ENCODE results near the gene MAGI1.
"Not testable (repeated sequence)": the region's sequence is repeated elsewhere in the genome, so short reads cannot be mapped to it uniquely, and the experiment has no call there.

The MAGI1 gene

DNA sequence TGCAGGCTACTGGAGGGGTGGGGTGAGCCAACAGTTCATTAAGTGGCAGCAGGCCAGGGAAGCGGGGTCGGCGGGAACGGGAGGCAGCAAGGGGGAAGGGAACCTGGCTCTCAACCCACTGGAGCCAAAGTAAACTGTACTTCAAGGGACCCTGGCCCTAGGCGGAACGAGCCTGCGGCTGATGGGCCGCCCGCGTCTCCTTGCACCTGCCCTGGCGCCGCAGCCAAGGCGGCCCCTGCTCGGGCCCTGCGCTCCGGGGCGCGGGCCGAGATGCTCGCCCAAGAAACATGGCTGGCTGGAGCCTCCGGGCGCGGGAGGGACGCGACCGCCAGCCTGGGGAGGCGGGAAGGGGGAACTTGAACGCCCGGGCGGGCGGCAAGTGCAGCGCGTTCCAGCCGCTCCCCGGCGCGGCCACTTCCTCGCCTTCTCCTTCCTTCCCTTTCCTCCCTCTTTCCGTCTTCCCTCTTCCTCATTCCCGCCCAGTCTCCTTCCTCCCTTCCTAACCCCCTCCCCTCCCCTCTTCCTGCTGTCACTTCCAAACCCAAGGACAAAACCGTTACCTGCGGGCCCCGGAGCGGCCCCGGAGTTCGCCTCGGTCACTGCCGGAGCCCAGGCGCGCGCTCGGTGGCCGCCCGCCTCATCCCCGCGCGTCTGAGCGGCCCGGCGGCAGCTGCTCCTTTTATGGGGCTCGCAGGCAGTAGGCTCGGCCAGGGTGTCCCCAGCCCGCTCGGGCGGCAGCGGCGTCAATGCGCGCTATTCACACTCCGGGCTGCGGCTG, 489.7 kb downstream of the MAGI1 start:
- DNase-seq = no peak

DNA sequence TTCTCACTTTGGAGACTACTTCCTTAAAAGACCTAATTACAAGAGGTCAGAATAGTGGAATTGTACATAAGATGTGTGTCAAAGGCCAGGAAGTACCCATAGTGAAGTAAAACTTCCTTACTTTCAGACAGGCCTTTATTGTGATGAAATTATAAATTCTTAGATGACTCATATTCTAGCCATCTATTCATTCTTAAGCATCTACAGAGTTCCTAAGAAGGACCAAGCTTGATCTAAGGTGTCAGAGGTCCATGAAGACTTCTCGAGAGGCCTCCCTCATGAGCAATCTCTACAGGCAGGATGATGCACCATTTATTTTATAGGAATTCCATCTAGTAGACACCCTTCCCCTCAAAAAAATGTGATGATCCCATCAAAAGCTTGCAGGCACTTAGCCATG, 493.3 kb downstream of the MAGI1 start:
- DNase-seq = no peak

DNA sequence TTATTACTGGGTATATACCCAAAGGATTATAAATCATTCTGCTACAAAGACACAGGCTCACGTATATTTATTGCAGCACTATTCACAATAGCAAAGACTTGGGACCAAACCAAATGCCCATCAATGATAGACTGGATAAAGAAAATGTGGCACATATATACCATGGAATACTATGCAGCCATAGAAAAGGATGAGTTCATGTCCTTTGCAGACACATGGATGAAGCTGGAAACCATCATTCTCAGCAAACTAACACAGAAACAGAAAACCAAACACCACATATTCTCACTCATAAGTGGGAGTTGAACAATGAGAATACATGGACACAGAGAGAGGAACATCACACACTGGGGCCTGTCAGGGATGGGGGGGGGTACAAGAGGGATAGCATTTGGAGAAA, 495.3 kb downstream of the MAGI1 start:
- not testable (repeated sequence) for DNase-seq

DNA sequence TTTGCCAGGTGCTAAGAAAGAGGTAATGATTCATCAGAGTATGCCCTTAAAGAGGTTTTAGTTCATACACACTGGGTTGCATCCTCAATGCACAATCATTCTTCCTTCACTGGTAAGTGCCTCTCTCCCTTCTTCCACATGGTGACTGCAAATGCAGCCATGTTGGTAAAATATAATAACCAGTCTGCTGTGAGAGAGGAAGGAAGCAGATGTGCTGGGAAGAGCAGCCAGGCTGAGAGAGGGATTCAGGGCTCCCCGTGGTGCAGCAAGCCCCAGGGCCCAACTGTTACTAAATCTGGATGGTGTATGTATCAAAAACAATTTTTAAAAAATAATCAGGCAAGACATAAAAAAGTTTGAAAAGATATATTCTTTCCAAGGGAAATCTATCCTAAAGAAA, 498.1 kb downstream of the MAGI1 start:
- DNase-seq = no peak

DNA sequence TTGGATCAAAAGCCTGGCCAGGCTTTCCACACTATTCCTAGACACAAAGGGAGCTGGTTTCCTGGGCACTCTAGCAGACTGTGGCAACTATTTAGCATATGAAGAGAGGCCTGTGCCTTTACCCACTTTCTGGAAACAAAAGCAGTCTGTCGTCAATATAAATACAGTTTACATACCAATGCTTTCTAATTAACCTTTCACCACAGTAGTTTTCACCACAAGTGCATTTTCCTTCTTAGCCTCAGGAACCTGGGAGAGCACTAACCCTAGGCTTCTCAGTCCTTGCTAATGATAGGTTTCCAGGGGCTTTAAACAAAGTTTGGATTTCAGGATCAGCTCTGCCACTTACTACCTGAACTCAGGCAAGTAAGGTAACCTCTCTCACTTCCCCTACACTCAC, 499.1 kb downstream of the MAGI1 start:
- DNase-seq = no peak

DNA sequence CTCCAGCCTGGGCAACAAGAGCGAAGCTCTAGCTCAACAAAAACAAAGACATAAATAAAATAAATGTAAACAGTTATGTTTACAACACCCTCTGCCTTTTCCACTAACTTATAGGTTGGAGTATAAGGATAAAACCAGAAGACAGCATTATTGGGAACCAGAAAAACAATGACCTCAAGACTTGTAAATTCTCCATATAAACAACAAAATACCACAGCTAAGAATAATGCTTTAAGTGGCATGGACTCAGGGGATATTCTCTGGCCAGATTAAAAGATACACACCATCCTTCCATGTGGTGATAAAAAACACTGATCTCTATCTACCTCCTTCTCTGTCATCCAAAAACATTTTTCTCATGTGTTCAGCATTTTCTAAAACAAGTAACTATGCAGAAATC, 500.6 kb downstream of the MAGI1 start:
- no peak for DNase-seq

DNA sequence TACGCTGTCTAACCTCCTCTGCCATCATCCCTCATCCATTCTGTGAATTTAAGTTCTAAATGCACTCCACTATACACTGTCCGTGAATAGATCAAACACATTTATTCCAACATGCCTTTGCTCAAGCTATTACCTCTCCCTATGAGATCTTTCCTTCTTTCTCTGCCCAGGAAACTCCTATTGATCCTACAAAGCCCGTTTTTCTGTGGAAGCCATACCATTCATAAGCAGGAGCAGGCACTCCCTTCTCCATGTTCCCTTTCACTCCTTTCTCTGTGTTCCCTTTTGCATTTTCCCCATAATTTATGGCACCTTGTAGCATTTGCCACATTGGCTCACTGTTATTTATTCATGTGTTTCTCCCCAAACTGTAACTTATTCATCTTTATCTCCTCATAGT, 501.6 kb downstream of the MAGI1 start:
- no peak for DNase-seq

DNA sequence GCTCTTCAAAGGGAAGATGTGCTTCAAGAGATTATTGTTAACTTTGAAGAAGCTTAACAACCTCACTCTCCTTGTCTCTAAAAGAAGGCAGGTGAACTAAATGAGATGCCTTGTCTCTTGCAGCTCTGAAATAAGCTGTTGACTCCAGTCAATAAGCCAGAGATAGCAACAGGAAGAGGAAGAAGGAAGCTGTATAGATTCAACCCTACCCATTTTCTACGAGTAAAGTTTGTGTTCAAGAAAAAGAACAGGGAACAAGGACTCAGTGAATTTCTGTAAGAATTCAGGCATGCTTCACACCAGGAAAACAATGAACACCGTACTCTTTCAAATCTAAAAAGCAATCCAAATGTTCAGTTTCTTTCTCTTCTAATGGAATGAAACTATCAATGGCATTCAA, 503.5 kb downstream of the MAGI1 start:
- DNase-seq = no peak

DNA sequence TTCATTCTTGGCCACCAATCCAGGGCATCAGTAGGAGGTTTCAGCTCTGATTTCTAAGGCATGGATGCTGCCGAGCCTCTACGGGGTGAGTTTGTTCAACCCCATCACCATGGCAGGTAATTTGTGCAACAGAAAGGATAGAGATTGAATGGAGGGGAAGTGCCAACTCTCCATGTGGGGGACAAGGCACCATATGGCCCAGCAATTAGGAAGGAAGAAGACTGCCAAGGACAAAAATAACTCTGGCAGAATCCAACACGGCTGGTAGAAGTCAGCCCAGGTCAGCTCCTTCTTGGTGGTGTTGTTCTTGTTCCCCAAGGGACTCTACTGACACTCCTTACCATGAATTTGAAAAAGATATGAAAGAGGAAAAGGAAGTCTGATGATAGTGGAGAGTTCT, 503.9 kb downstream of the MAGI1 start:
- no peak for DNase-seq

DNA sequence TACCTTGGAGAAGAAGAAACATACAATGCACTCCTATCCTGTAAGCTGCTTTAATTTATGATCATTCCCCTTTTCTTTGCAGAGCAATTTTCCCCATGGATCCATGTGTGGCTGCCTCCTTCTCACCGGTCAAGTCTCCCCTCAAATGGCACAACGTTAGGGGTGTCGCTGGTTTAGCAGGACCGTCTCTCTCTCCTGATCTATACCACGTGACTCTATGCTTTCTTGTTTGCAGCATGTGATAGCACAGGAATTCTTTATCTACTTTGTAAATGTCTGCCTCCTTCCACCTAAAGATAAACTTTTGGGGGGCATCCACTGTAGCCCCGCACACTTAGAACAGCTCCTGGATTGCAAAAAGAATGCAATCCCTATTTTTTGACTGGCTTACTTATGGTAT, 506.0 kb downstream of the MAGI1 start:
- no peak for DNase-seq

DNA sequence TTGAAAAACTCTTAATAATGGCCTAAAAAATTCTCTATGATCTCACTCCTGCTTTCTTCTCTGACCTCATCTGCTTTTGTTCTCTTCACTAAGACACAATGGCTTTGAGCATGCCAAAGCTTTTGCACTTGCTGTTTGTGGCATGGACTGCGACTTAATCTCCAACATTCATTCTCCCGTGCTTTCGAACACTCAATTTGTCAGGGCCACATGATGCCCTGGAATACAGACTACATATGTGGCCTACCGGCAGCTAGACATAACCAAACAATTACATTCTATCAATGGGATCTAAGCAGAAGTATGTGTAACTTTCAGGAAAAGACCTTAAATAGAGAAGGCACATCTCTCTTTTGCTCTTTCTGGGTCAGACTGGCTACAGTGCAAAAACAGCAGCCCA, 506.5 kb downstream of the MAGI1 start:
- no peak for DNase-seq

DNA sequence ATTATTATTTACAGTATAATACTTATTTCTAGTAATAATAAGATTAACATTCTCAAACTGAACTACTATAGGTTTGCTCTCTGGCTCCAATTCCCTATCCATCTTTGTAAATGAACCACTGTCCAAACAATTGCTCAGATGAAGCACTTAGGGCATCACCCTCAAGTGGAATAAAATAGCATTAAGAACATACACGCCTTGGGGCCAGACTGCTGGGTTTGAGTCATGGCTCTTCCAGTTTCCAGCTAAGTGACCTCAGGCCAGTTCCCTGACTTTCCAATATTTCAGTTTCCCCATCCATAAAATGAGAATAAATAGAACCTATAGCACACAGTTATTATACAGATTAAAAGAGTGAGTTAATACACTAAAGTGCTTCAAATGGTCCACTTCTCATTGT, 507.2 kb downstream of the MAGI1 start:
- DNase-seq = no peak

DNA sequence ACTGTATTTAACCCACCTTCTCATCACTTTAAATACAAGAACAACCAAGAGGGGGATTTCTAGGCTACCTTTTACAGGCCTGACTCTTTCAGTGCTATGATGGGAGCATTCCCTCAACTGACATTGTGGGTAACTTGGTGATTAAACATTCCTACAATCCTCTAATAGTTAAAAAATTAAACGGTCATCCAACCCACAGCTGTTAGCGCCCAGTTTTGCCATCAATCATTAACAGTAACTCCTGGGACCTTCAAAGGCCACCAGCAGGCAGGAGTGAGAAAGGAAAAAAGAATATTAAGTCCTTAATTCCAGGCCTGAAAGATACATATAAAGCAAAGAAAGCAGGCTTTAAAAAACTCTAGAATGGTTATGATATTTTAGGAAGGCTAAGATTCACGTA, 512.1 kb downstream of the MAGI1 start:
- DNase-seq = no peak

DNA sequence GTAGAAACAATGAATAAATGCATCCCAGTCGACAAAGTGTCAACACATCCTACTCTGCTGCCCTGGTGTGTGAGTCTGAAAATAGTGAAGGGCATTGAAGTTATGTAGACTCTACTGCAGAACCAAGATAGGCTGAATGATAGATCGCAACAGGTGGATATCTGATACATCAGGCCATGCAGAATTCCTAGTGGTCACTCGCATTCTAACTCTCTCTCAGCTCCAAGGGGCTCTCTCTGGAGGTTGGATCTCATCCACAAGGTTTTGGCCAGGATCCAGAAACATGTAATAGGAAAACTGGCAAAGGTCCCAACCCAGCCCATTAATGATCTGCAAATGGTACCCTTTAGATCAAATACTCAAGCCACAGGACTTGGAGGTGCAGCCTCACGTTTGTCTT, 514.1 kb downstream of the MAGI1 start:
- no peak for DNase-seq

DNA sequence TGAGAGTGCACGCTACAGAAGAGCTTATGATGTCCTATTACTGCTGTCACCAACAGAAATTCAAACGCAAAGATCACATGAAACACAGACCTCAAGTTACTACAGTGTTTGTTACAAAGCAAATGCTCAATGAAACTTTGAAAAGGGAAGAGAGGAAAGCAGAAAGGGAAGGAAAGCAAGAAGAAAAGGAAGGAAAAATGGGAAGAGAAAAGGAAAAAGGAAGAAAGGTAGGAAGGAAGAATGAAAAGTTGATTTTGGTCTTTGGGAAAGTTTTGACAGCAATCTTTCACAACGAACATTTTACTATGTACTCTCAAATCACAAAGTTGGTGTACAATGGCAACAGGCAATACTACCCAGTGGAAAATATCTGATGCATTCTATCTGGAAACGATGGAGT, 514.8 kb downstream of the MAGI1 start:
- DNase-seq = no peak

DNA sequence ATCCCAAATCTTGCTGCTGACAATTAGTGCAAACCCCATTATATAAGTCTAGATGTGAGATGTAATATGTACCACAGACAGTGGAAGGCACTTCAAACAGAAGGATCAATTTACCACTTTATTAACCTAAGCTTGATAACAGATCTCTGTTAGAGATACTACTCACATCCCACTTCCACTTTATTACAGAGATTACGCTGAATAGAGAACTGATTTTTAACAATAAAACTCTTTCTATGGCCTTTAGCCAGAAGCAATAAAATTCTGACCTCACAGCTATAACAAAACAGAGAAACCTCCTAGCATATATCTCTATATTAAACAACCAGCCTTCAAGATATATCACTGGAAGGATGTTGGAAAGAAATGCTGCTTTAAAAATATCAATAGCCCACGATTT, 517.7 kb downstream of the MAGI1 start:
- DNase-seq = no peak

DNA sequence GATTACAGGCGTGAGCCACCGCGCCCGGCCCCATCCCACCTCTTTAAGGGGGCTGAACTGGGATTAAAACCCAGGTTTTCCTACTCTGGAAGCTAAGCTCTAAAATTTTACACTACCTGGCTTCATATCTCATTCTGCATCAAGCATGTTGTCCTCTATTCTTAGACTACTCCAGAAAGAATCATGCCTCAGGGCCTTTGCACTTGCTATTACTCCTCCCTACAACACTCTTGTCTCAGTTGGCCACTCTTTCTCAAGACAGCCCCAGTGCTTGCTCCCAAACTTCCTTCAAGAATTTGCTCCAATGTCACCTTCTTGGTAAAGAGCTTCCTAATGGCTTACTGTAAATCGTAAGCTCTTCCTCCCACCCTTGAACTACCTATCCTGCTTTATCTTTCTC, 521.7 kb downstream of the MAGI1 start:
- DNase-seq = no peak

DNA sequence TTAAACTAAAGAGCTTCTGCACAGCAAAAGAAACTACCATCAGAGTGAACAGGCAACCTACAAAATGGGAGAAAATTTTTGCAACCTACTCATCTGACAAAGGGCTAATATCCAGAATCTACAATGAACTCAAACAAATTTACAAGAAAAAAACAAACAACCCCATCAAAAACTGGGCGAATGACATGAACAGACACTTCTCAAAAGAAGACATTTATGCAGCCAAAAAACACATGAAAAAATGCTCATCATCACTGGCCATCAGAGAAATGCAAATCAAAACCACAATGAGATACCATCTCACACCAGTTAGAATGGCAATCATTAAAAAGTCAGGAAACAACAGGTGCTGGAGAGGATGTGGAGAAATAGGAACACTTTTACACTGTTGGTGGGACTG, 524.4 kb downstream of the MAGI1 start:
- not testable (repeated sequence) for DNase-seq

DNA sequence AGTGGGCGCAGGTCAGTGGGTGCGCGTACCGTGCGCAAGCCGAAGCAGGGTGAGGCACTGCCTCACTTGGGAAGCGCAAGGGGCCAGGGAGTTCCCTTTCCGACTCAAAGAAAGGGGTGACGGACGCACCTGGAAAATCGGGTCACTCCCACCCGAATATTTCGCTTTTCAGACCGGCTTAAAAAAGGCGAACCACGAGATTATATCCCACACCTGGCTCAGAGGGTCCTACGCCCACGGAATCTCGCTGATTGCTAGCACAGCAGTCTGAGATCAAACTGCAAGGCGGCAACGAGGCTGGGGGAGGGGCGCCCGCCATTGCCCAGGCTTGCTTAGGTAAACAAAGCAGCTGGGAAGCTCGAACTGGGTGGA, 529.3 kb downstream of the MAGI1 start:
- not testable (repeated sequence) for DNase-seq

DNA sequence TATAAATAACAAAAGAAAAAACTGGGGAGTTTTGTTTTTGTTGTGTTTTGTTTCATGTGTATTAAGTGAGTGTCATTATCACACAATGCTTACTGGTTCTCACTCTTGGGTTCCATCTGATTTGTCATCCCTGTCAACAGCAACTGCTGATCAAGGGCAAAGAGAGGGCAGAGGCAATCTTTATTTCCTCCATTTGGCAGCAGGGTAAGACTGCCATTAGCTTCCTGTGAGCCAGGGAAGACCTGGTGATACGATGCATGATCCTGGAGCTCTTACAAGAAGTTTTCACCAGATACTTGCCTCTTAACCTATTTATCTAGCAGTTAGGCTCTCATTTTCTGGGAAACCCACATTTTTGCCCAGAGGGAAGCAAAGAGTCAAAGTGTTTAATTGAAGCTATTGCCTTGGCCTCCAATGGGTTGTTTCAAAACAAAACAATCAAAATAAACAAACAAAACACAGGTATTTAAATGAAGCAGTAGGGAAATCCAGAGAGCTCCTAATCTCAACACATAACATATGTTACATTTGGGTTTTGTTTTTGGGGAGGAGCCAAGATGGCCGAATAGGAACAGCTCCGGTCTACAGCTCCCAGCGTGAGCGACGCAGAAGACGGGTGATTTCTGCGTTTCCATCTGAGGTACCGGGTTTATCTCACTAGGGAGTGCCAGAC, 529.8 kb downstream of the MAGI1 start:
- no peak for DNase-seq

DNA sequence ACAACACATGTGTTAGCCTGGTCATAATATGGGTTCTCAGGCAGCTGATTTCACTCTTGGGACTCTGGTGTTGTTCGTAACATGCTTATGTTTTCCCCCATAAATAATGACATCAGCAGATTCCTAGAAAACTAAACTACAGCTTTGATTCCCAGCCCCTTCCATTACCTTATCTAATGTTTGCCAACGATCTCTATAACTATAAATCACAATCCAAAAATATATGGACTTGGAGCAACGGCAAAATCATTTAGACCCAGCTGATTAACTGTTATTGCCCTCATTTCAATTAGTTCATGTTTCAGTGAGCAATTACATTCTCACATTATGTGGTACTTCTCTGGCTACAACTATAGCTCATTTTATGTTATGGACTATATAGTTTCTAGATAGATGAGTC, 531.3 kb downstream of the MAGI1 start:
- DNase-seq = no peak

DNA sequence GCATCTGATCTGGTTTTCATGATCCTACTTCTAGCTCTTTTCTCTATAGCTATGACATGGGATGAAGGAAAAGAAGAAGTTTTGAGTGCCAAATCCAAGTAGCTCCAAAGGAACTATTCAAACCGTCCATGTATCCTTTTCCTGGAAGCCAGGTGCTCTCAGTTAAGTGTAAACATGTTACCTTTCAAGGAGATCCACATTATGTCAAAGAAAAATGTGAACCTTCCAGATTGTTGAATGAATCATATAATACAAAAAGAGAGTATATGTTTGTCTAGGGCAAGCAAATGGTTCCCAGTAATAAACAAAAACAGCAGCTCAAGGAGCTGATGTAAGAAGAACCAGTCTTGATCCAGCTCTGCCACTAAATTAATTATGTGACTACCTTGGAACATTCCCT, 534.9 kb downstream of the MAGI1 start:
- DNase-seq = no peak

DNA sequence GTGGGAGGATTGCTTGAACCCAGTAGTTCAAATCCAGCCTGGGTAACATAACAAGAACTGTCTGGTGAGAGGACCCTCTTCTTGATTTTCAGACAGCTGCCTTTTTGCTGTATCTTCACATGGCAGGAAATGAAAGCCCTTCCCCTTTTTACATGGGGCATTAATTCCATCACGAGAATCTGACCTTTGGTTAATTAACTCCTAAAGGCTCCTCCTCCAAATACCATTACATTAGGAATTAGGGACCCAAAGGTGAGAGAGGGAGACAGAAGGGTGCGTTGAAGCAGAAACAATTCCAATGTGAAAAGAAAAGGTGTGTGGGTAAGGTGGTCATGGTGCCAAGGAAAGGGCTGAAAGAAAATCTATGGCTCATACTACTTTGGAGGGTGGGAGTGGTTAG, 536.2 kb downstream of the MAGI1 start:
- no peak for DNase-seq

DNA sequence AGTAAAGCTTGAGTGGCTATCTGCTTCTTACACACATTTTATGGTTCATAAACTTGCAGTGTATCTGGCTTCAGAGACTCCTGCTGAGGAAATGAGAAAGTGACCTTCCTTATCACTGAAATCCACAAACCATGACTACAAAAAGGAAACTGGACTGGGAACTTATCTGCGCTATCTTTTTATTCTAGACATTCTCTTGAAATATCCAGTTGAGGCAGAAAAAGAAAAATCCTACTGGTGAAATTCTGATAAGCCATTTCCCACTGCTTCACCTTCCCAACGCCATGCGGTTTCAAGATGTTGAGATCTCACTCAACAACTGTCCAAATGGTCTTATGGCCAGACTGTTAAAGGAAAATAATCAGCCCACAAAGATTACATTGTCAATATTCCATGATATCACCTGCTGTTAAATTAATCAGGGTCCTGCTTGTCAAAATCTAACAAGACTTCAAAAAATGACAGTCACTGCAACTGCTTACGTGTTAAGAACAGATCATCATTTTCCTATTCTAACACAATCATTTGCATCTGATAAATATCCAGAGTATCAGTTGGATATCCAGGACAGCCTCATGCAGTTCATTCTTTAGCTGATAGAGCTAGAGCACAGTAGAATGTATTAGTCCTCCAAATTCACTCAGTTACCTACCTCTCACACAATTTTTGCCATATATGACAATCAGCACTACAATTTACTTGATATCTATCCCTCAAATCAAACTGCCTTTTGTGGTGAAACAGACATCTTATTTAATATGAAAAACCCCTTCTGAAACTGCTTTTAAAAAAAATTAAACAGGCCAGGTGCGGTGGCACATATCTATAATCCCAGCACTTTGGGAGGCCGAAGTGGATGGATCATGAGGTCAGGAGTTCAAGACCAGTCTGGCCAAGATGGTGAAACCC, 538.1 kb downstream of the MAGI1 start:
- no peak for DNase-seq

Data from CD4-positive, alpha-beta T cell treated with Interleukin-1 beta for 1 hour (primary cell).